Mammary epithelial cell (primary cell): Measurements from ENCODE around the gene GPM6B.

ENCODE experiments used
- CTCF ChIP-seq, 2 donors: IDR thresholded peaks in 1 of 2; conservative IDR thresholded peaks in 1 of 2; 2 replicates each; pipeline ENCODE4 v1.5.1; 2011 to 2012; ENCODE audit warnings: inconsistent platforms in 2 of 2, low read length in 2 of 2, mild to moderate bottlenecking in 2 of 2, control low read depth in 1 of 2, low read depth in 1 of 2; ENCODE audit not compliant: insufficient read depth in 1 of 2; ENCODE audit errors: extremely low read depth in 1 of 2
- EZH2 ChIP-seq: IDR thresholded peaks from 2 replicates; pipeline ENCODE4 v1.6.1; 2012; ENCODE audit warnings: low read length, inconsistent platforms, borderline replicate concordance

DNA sequence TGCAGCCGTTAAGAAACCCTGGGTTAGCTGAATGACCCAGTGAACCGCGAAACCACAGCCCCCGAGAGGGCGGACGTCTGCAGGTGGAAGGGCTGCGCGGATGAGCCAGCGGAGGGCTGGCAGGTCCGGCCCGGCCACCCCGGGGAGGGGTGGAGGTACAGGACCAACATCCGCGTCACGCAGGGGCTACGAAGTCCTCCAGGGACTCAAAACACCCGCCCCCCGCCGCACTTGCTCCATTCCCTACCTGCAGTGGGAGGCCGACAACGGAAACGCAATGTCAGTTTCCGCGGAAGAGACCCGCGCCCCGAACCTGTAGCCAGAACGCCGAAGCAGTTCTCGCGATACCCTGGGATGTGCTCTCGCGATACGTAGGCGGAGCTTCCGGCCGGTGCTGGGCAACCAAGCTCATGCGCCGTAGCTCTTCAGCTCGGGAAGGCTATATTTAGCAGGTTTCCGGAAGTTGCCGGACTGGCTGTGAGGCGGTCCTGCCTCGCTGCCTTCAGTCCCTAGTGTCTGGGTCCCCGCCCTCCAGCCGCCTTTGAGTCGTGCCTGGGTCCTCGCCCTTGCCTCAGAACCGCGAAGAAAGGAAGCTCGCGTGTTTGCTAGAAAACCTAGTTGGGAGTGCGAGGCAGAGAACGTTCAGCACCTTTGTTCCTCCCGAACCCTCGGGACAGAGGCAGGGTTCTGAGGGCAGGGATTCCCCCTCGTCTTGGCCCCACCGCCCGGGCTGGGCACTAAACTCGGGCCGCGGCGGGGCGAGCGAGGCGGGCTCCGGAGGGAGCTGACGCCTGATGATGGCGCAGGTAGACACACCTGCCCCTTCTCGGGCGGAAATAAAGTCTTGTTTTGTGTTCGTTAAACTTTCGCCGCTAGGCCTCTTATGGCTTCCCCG lies 82.4 kb downstream of the GPM6B start, which contains the start of the genes OFD1 and TRAPPC2:
- TF ChIP-seq CTCF (conservative IDR thresholded peaks at IDR 0.05 in 1 of 2, IDR thresholded peaks at IDR 0.05 in 1 of 2; ENCODE audit: extremely low read depth in 1 of 2, insufficient read depth in 1 of 2, low read depth in 1 of 2, low read length in 2 of 2) = peak in 1 of 2 donors; percentile 8
- no peak for TF ChIP-seq EZH2
